Bronchial epithelial cell (primary cell): Measurements from ENCODE around the gene BCL11B. TPM values are rescaled to one million over a fixed set of nuclear protein-coding genes. Genes with fewer than 3 reads are reported as not detected.

ENCODE experiments used
- DNase-seq: peaks from one replicate; pipeline ENCODE4 v3.0.0-alpha.2; 2010; ENCODE audit warnings: low read depth
- FAIRE-seq: peaks from 2 replicates; lab custom pipeline; 2011; peaks lifted over from hg19 to GRCh38; lab: Jason Lieb, UNC
- H3K27me3 ChIP-seq: 2 replicates; pipeline ENCODE4 v1.5.1; 2011; ENCODE audit warnings: low read length; ENCODE audit not compliant: control insufficient read depth, insufficient read depth
- H3K36me3 ChIP-seq: 2 replicates; pipeline ENCODE4 v1.5.1; 2011; ENCODE audit warnings: low read length; ENCODE audit not compliant: control insufficient read depth, insufficient read depth
- H3K4me3 ChIP-seq: 2 replicates; pipeline ENCODE4 v1.5.1; 2011; ENCODE audit warnings: mild to moderate bottlenecking, low read depth, low read length, control low read depth
- CTCF ChIP-seq: IDR thresholded peaks from 2 replicates; pipeline ENCODE4 v1.5.1; 2011; ENCODE audit warnings: mild to moderate bottlenecking, moderate library complexity, low read length, control low read depth, inconsistent platforms; ENCODE audit not compliant: insufficient read depth, severe bottlenecking
- total RNA-seq: library from RNA; depleted of rRNA; stranded (reverse); fragments of >200 nt; gene quantifications from 2 replicates; pipeline ENCODE4 v1.2.1, GENCODE V29; 2014

The BCL11B gene
- total RNA-seq, 1 donor from 2014 or later: 5.3 TPM

DNA sequence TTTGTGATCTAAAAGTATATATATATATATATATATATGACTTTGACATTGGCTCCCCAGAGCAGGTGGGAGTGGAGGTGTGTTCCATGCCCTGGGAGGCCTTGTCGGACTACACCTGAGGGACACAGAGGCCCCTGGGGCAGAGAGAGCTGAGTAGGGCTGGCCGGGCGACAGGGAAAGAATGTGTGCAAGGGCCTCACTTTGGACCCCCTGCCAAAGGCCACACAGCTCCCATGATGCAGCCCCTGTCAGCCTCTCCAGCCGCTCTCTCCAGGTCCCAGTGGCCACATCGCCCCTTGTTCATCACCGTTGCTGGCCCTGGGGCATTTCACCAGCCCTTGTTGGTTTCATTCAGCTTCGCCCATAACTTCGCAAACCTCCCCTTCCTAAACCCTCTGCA is 123.9 kb downstream of the BCL11B start:
- no peaks in the 10 kb centered on the region for H3K36me3 ChIP-seq

GRCh38 chr14:99147366-99147740 is 124.6 kb downstream of the BCL11B start:
- Histone ChIP-seq H3K27me3 (peaks cover 4% of the 10 kb centered on the region), H3K36me3 (no peaks in the 10 kb centered on the region), H3K4me3 (no peak overlapping the region)
- FAIRE-seq (no peak), DNase-seq (no peak)
- no peak for TF ChIP-seq CTCF

More for the DNA sequence above, 123.9 kb downstream of the BCL11B start:
- Histone ChIP-seq H3K27me3 (peaks cover 4% of the 10 kb centered on the region), H3K4me3 (no peak overlapping the region)
- DNase-seq: no peak
- no peak for FAIRE-seq
- no peak for TF ChIP-seq CTCF

GRCh38 chr14:99146616-99147365 is 125.2 kb downstream of the BCL11B start:
- TF ChIP-seq CTCF: no peak
- no peak for FAIRE-seq
- no peak for DNase-seq

GRCh38 chr14:99145307-99145706 is 126.7 kb downstream of the BCL11B start:
- FAIRE-seq (no peak), DNase-seq (no peak)
- TF ChIP-seq CTCF: no peak
- Histone ChIP-seq H3K4me3 (no peak overlapping the region), H3K36me3 (no peaks in the 10 kb centered on the region), H3K27me3 (peaks cover 6% of the 10 kb centered on the region)

More at GRCh38 chr14:99146616-99147365, 125.2 kb downstream of the BCL11B start:
- Histone ChIP-seq H3K36me3 (no peaks in the 10 kb centered on the region), H3K27me3 (peaks cover 4% of the 10 kb centered on the region), H3K4me3 (no peak overlapping the region)

GRCh38 chr14:99143793-99144192 is 128.2 kb downstream of the BCL11B start:
- FAIRE-seq (no peak), DNase-seq (no peak)
- H3K36me3 ChIP-seq: no peaks in the 10 kb centered on the region
- H3K4me3 ChIP-seq: no peak overlapping the region
- peaks cover 5% of the 10 kb centered on the region for H3K27me3 ChIP-seq
- no peak for TF ChIP-seq CTCF
